Activated CD8-positive, alpha-beta T cell treated with anti-CD3 and anti-CD28 coated beads, Interleukin-2, amount 10 ng/mL, durations not matched to agents 7 days and 5 days (primary cell): ENCODE measurements around the gene ANLN. TPM values are rescaled to one million over a fixed set of nuclear protein-coding genes. Genes with fewer than 3 reads are reported as not detected.
A peak's percentile ranks its signal among the peaks of the same experiment; 100 is the strongest.
"Not testable (repeated sequence)": the region's sequence is repeated elsewhere in the genome, so short reads cannot be mapped to it uniquely, and the experiment has no call there.

Source experiments
- ATAC-seq: fragments of 150-1000 bp; cut with Tn5 transposase; one replicate; pipeline ENCODE4 v1.10.0; 2021; ENCODE audit warnings: moderate library complexity
- CTCF ChIA-PET: fragments of 350-600 bp; sonication (Branson Sonifier 250); formaldehyde crosslinking; loops from one replicate; lab custom pipeline; 2021; ENCODE audit warnings: antibody characterized with exemption; lab: Charles Lee
- POLR2A ChIA-PET: fragments of 350-600 bp; sonication (Branson Sonifier 250); formaldehyde crosslinking; loops from one replicate; lab custom pipeline; 2021; ENCODE audit warnings: antibody characterized with exemption; lab: Charles Lee
- DNase-seq: peaks from one replicate; pipeline ENCODE4 v3.0.0-alpha.2; 2020
- H3K27ac Mint-ChIP-seq: one replicate; pipeline ENCODE4 v1.8.0; 2021; ENCODE audit warnings: mild to moderate bottlenecking, mixed read lengths
- H3K27me3 Mint-ChIP-seq: one replicate; pipeline ENCODE4 v1.8.0; 2021; ENCODE audit warnings: low read depth, mixed read lengths
- H3K36me3 Mint-ChIP-seq: one replicate; pipeline ENCODE4 v1.8.0; 2021; ENCODE audit warnings: low read depth, mixed read lengths
- H3K4me1 Mint-ChIP-seq: one replicate; pipeline ENCODE4 v1.8.0; 2021; ENCODE audit warnings: low read depth, mixed read lengths
- H3K4me3 Mint-ChIP-seq: one replicate; pipeline ENCODE4 v1.8.0; 2021; ENCODE audit warnings: mild to moderate bottlenecking, mixed read lengths
- H3K9me3 Mint-ChIP-seq: one replicate; pipeline ENCODE4 v1.8.0; 2022; ENCODE audit warnings: mixed read lengths; ENCODE audit not compliant: insufficient read depth
- total RNA-seq, 2 experiments: library from RNA; stranded (reverse); gene quantifications; one replicate each; pipeline ENCODE4 v1.2.3, GENCODE V29; 2021

ANLN gene
- total RNA-seq, 2 experiments from 2014 or later: 80.8 to 83.3 TPM

DNA sequence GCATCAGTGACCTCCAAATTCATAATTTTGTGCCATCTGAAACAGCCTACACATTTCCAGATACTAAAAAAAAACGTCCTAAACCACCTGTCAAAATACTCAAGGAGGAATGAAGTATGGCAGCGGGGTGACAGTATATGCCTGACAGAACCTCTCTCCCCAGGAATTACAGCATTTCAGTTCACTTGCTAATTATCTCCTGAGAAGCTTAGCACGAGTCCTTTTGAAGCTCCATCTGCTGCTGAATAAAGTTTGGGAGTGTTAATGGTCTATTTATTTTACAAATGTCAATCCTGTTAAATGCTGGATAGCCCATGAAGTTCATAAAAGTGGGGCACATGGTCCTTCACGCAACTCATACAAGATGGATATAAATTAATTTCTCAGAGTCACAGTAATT is 29.4 kb upstream of the ANLN start:
- ATAC-seq: no peak
- H3K4me1 Mint-ChIP-seq: no peaks in the 10 kb centered on the region
- no peaks in the 10 kb centered on the region for H3K9me3 Mint-ChIP-seq
- no peak overlapping the region for H3K4me3 Mint-ChIP-seq
- CTCF ChIA-PET: interaction anchor here (3.7 kb wide), 1 partner anchor 41 kb away, joined by 15 read pairs; no protein-coding TSS in a partner anchor
- H3K27me3 Mint-ChIP-seq: peaks cover 7% of the 10 kb centered on the region
- H3K36me3 Mint-ChIP-seq: no peaks in the 10 kb centered on the region
- POLR2A ChIA-PET: no interaction called here
- no peak overlapping the region for H3K27ac Mint-ChIP-seq
- DNase-seq: no peak

DNA sequence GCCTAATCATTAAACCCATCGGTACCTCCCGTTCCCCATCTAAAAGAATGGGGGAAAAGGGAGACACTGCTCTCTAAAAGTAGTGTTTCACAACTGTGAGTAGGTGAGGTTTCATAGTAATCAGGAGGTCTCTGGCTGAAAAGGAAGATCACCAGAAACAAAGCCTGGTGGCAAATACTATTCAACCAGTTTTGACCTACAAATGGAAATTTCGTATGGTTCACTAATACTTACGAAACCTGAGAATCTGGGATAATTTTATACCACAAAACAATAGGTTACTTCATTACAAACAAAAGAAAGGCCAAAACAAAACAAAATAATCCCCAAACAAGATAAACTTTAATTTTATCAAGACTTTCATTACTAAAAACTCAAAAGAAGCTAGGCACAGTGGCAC is 28.4 kb upstream of the ANLN start:
- ATAC-seq: no peak
- ChIA-PET POLR2A (no interaction called here), CTCF (interaction anchor here (3.7 kb wide), 1 partner anchor 42 kb away, joined by 15 read pairs; no protein-coding TSS in a partner anchor)

DNA sequence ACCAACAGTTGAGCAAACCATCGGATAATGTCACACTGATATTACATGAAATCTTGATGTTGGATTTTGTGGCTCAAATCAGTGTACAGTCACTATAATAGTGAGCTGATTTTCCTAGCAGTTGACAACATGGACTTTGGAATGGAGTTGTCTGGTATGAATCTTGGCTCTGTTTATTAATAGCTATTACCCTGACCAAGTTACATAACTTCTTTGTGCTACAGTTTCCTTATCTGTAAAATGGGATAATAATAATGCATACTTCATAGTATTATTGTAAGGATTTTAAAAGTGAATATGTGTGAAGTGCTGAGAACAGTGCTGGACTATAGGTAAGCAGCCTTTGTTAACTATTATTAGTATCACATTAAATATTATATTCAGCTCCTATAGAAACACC is 26.1 kb upstream of the ANLN start:
- CTCF ChIA-PET: interaction anchor here (1.4 kb wide), 1 partner anchor 29 kb away, joined by 4 read pairs; no protein-coding TSS in a partner anchor
- ATAC-seq (no peak), DNase-seq (no peak)
- Mint-ChIP-seq H3K27ac (no peak overlapping the region), H3K4me3 (no peak overlapping the region), H3K9me3 (no peaks in the 10 kb centered on the region), H3K4me1 (peaks cover 9% of the 10 kb centered on the region), H3K36me3 (no peaks in the 10 kb centered on the region), H3K27me3 (peaks cover 14% of the 10 kb centered on the region)
- POLR2A ChIA-PET: interaction anchor here (1.1 kb wide), 1 partner anchor 26 kb away, joined by 3 read pairs; no protein-coding TSS in a partner anchor

More for the DNA sequence above, 28.4 kb upstream of the ANLN start:
- Mint-ChIP-seq H3K36me3 (no peaks in the 10 kb centered on the region), H3K27me3 (peaks cover 10% of the 10 kb centered on the region), H3K27ac (no peak overlapping the region), H3K9me3 (no peaks in the 10 kb centered on the region), H3K4me3 (no peak overlapping the region), H3K4me1 (no peaks in the 10 kb centered on the region)
- DNase-seq: no peak

DNA sequence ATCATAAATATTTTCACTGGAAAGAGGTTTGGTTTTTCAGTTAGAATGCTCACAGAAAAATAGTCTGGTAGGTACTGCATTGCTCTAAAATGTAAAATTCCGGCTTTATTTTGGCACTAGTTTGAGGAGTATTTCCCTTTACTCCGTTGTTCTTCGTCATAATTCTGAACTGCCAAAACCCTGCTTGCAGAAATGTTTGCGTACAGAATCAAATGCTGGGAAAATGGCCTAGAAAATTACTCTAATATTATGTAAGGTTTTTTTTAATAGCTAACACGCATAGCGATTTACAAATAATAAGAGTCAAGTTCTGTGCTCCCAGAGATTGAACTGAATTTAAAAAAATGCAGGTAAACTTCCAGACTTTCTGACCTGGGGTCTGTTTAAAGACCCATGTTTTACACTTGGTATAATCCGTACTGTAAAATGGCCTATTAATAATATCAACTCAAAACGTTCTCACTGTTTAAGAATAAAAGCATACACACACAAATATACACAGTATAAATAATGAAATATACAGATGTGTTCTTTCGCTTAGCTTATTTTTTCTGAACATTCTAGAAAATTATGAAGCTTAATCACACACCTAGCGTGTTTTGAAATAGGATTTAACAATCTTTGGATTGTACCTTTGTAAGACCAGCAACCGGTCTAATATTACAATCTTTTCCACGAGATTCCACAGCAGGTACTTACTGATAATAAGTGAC is 23.5 kb upstream of the ANLN start:
- Mint-ChIP-seq H3K4me1 (peaks cover 9% of the 10 kb centered on the region), H3K4me3 (peak overlapping the region; percentile 79), H3K36me3 (no peaks in the 10 kb centered on the region), H3K27me3 (peaks cover 21% of the 10 kb centered on the region), H3K9me3 (no peaks in the 10 kb centered on the region), H3K27ac (no peak overlapping the region)
- DNase-seq (no peak), ATAC-seq (no peak)
- ChIA-PET CTCF (interaction anchor here (0.6 to 2.3 kb wide), 13 partner anchors 9 to 566 kb away, joined by 3 to 26 read pairs (median 4); no protein-coding TSS in a partner anchor), POLR2A (interaction anchor here (1.6 kb wide), 1 partner anchor 25 kb away, joined by 7 read pairs; no protein-coding TSS in a partner anchor)

DNA sequence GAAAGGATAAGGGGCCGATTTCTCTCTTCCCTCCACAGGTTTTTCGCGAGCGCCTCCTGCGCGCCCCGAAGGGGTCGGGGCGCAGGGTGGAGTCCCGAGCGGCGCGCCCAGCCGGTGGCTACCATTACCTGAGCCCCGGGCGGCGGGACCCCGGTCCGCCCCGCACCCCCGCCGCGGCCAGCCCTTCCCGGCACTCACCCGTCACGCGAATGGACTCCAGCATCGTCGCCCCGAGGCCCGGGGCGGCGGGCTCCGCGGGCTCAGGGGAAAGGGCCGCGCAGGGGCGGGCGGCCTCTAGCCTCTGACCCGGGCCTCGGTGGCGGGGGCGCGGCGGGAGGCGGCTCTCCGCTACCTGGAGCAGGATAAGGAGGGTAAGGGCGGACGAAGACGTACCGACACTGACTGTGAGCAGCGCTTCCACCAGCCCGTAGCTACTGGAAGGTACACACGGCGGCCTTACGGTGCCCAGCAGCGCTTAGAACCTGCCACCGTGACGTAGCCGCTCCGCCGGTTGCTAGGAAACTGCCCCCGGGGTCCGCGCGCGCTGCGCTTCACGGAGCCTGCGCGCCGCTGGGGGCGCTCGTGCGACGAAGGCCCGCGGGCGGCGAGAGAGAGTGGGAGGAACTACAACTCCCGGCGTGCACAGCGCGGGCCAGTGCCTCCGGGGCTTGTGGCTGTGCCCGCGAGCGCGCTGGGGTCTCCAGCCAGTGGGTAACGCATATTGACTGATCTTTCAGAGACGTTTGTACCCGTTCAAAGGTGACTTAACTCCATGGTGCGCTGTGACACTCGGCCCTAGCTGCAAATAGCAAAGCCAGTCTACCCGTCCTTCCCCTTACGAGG is 22.7 kb upstream of the ANLN start:
- ATAC-seq: peak; percentile 97
- Mint-ChIP-seq H3K27me3 (peaks cover 26% of the 10 kb centered on the region), H3K4me3 (peak overlapping the region; percentile 90), H3K4me1 (peaks cover 9% of the 10 kb centered on the region), H3K9me3 (no peaks in the 10 kb centered on the region), H3K36me3 (no peaks in the 10 kb centered on the region), H3K27ac (peak overlapping the region; percentile 37)
- POLR2A ChIA-PET: interaction anchor here (1.6 kb wide), 1 partner anchor 24 kb away, joined by 7 read pairs; no protein-coding TSS in a partner anchor
- DNase-seq: peak; percentile 94
- CTCF ChIA-PET: interaction anchor here (0.6 to 2.3 kb wide), 21 partner anchors 9 to 637 kb away, joined by 3 to 26 read pairs (median 4); partner anchors contain the start of gene ANLN

DNA sequence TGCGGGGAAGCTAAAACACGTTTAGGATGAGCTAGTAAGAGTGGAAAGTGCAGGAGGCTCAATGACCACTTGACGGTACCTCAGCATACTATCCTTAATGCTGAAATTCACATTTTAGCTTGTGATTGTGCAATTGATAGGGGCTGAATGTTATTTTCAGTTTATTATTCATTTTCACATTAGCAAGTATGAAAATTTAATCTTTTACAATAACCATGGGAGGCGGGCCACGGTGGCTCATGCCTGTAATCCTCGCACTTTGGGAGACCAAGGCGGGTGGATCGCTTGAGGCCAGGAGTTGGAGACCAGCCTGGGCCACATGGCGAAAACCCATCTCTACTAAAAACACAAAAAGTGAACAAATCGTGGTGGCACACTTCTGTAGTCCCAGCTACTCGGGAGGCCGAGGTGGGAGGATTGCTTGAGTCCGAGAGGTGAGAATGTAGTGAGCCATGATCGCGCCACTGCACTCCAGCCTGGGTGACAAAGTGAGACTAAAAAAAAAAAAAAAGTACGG is 22.0 kb upstream of the ANLN start:
- ATAC-seq (no peak), DNase-seq (no peak)
- Mint-ChIP-seq H3K9me3 (no peaks in the 10 kb centered on the region), H3K4me3 (peak overlapping the region; percentile 90), H3K4me1 (peaks cover 9% of the 10 kb centered on the region), H3K27ac (peak overlapping the region; percentile 37), H3K36me3 (no peaks in the 10 kb centered on the region), H3K27me3 (peaks cover 29% of the 10 kb centered on the region)
- CTCF ChIA-PET: interaction anchor here (0.6 to 2.3 kb wide), 19 partner anchors 10 to 638 kb away, joined by 3 to 26 read pairs (median 4); partner anchors contain the start of gene ANLN
- POLR2A ChIA-PET: interaction anchor here (1.6 kb wide), 1 partner anchor 23 kb away, joined by 7 read pairs; no protein-coding TSS in a partner anchor

DNA sequence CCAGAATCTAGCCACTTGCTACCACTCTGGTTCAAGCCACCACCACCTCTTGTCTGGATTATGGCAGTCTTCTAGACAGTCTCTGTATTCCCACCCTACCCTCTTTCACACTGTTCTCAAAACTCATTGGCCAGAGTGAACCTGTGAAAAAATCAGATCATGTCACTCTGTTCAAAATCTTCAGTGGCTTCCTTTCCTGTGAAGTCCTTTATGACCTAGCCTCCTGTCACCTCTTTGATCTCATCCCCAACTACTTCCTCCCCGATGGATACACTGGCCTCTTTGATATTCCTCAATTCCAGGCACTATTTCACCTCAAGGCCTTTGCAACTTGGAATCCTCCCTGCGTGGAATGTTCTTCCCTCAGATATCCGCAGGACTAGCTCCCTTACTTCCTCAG is 21.2 kb upstream of the ANLN start:
- Mint-ChIP-seq H3K4me3 (no peak overlapping the region), H3K36me3 (no peaks in the 10 kb centered on the region), H3K27me3 (peaks cover 30% of the 10 kb centered on the region), H3K4me1 (peaks cover 9% of the 10 kb centered on the region), H3K27ac (no peak overlapping the region), H3K9me3 (no peaks in the 10 kb centered on the region)
- ChIA-PET POLR2A (no interaction called here), CTCF (no interaction called here)
- DNase-seq: no peak
- no peak for ATAC-seq

DNA sequence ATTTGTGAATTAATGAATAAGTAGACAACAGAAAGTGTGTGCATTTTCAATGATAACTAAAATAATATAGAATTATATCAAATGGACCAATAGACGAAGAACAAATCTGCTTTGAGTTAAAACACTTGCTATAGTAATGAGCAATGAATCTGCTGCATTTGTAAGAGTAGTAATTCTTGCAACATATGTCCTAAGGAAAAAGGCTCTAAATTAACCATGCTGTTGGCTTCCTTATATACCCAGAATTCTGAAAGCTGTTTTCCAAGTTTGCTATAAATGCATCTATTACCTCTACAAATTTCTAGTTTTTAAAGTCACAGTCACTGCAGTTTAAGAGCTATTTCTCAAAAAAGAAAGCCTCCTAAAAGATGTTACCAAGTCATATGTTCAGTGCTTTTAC is 20.5 kb upstream of the ANLN start:
- Mint-ChIP-seq H3K4me3 (no peak overlapping the region), H3K36me3 (no peaks in the 10 kb centered on the region), H3K27ac (no peak overlapping the region), H3K4me1 (peaks cover 9% of the 10 kb centered on the region), H3K9me3 (no peaks in the 10 kb centered on the region), H3K27me3 (peaks cover 30% of the 10 kb centered on the region)
- DNase-seq (no peak), ATAC-seq (no peak)
- POLR2A ChIA-PET: interaction anchor here (1.3 kb wide), 1 partner anchor 20 kb away, joined by 3 read pairs; the partner anchor contains the start of gene ANLN
- CTCF ChIA-PET: interaction anchor here (1.7 kb wide), 1 partner anchor 11 kb away, joined by 5 read pairs; no protein-coding TSS in a partner anchor

DNA sequence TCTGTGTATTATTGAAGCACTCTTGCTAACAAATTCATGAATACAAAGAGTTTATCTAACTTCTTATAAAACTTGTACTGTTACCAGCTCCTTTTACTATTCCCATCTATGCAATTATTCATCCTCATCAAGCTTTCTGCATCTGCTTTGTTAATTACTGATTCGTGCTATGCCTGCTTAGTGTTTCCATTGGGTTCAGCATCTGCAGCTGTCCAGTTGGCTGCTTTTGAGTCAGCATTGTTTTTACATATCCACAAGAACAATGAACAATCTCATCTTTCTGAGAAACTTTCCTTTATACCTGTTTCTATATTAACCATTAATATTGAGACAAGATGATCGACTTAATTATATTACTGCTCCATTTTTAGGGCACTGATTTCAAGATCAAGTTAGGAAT is 19.6 kb upstream of the ANLN start:
- H3K27me3 Mint-ChIP-seq: peaks cover 28% of the 10 kb centered on the region
- H3K4me3 Mint-ChIP-seq: no peak overlapping the region
- CTCF ChIA-PET: interaction anchor here (1.7 kb wide), 1 partner anchor 10 kb away, joined by 5 read pairs; no protein-coding TSS in a partner anchor
- H3K9me3 Mint-ChIP-seq: no peaks in the 10 kb centered on the region
- no peaks in the 10 kb centered on the region for H3K36me3 Mint-ChIP-seq
- H3K4me1 Mint-ChIP-seq: peaks cover 9% of the 10 kb centered on the region
- no peak overlapping the region for H3K27ac Mint-ChIP-seq
- no peak for DNase-seq
- POLR2A ChIA-PET: interaction anchor here (1.3 kb wide), 1 partner anchor 19 kb away, joined by 3 read pairs; the partner anchor contains the start of gene ANLN
- no peak for ATAC-seq

DNA sequence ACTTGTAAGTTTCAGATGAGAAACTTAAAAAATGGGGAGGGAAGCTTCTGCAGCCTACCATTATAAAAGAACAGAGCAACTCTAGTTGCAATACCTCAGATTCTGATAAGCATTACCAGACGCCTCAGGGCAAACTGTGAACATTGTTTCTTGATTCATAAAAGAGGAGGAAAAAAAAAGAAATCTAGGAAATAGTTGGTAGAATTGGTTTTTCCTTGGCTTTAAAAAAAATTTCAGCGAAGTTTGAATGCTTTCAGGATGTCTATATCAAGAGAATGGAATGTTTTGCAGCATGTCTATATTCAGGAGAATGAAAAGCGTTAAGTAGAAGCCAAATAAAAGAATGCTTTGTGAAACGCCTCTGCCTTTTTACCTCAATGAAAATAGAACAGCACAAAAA is 17.5 kb upstream of the ANLN start:
- no peak for DNase-seq
- no peak for ATAC-seq
- Mint-ChIP-seq H3K4me3 (no peak overlapping the region), H3K9me3 (no peaks in the 10 kb centered on the region), H3K27ac (no peak overlapping the region), H3K4me1 (peaks cover 6% of the 10 kb centered on the region), H3K27me3 (peaks cover 32% of the 10 kb centered on the region), H3K36me3 (no peaks in the 10 kb centered on the region)
- CTCF ChIA-PET: no interaction called here
- POLR2A ChIA-PET: interaction anchor here (0.6 kb wide), 1 partner anchor 729 kb away, joined by 4 read pairs; no protein-coding TSS in a partner anchor

DNA sequence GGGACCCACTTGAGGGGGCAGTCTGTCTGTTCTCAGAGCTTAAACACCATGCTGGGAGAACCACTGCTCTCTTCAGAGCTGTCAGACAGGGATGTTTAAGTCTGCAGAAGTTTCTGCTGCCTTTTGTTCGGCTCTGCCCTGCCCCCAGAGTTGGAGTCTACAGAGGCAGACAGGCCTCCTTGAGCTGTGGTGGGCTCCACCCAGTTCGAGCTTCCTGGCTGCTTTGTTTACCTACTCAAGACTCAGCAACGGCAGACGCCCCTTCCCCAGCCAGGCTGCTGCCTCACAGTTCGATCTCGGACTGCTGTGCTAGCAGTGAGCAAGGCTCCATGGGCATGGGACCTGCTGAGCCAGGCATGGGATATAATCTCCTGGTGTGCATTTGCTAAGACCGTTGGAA is 11.1 kb upstream of the ANLN start:
- CTCF ChIA-PET: interaction anchor here (0.9 to 1.4 kb wide), 3 partner anchors 10 to 12 kb away, joined by 4 to 6 read pairs (median 4); a partner anchor contains a TSS
- Mint-ChIP-seq H3K4me1 (peaks cover 17% of the 10 kb centered on the region), H3K27ac (peak overlapping the region; percentile 22), H3K4me3 (peak overlapping the region; percentile 16)
- H3K9me3 Mint-ChIP-seq, H3K27me3 Mint-ChIP-seq, POLR2A ChIA-PET, H3K36me3 Mint-ChIP-seq, ATAC-seq: not testable (repeated sequence)
- peak; percentile 29 for DNase-seq
